ENCODE measurements around the gene NDFIP2. TPM values are rescaled to one million over a fixed set of nuclear protein-coding genes. Genes with fewer than 3 reads are reported as not detected.

Gene NDFIP2
- polyA plus RNA-seq, 1 donor (not counting 4 experiments of a cell fraction or from before 2014, with no cell fraction given): 244 TPM

DNA sequence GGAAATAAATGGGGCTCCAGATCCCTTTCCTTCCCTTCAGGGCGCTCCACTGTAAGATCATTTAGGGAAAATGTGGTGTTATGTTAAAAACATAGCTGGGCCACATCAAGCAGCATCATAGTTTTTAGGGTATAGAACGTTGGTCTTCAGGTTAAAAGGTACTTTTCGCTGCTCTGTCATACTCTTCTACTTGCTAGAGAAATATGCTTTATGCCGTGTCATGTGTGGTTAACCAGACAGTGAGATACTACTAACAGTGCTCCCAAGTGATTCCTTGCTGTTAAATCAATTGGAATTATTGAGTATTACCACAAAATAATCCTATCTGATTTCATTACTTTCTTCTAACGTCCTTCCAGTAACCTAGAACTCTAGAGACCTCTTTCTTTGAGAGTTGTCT is 1.1 kb upstream of the NDFIP2 start:
- H3K79me2 ChIP-seq (ENCODE audit: control insufficient read depth, insufficient read depth, low read length): peaks cover 36% of the 10 kb centered on the region
- dilution Hi-C loops (cut with MboI; ENCODE audit: extremely low pct_ligation_motif_present, low sequenced_read_pairs): no loop called here
- H3K9ac ChIP-seq (ENCODE audit: control insufficient read depth, extremely low read depth, insufficient read depth, low read length): no peak overlapping the region
- no peak for DNase-seq (ENCODE audit: low read depth, low spot score)
- peaks cover 0 to 1% of the 10 kb centered on the region in 2 experiments for H3K36me3 ChIP-seq (ENCODE audit: control insufficient read depth in 2 of 2, extremely low read depth in 1 of 2, insufficient read depth in 2 of 2, low read length in 2 of 2)
- FAIRE-seq: no peak
- peaks cover 24% of the 10 kb centered on the region for H3K4me1 ChIP-seq (ENCODE audit: control insufficient read depth, extremely low read depth, insufficient read depth, low read length)
- H3K4me2 ChIP-seq (ENCODE audit: control insufficient read depth, extremely low read depth, insufficient read depth, low read depth, low read length): no peak overlapping the region
- H3K27ac ChIP-seq (ENCODE audit: control insufficient read depth, insufficient read depth, low read length): no peak overlapping the region
- TF ChIP-seq EZH2 (IDR thresholded peaks at IDR 0.05; ENCODE audit: low read length): no peak
- TF ChIP-seq, protein P1, sequence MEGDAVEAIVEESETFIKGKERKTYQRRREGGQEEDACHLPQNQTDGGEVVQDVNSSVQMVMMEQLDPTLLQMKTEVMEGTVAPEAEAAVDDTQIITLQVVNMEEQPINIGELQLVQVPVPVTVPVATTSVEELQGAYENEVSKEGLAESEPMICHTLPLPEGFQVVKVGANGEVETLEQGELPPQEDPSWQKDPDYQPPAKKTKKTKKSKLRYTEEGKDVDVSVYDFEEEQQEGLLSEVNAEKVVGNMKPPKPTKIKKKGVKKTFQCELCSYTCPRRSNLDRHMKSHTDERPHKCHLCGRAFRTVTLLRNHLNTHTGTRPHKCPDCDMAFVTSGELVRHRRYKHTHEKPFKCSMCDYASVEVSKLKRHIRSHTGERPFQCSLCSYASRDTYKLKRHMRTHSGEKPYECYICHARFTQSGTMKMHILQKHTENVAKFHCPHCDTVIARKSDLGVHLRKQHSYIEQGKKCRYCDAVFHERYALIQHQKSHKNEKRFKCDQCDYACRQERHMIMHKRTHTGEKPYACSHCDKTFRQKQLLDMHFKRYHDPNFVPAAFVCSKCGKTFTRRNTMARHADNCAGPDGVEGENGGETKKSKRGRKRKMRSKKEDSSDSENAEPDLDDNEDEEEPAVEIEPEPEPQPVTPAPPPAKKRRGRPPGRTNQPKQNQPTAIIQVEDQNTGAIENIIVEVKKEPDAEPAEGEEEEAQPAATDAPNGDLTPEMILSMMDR (optimal IDR thresholded peaks at IDR 0.05 in 1 of 3, IDR thresholded peaks at IDR 0.05 in 1 of 3, conservative IDR thresholded peaks at IDR 0.05 in 1 of 3; ENCODE audit: extremely low read depth in 1 of 3, insufficient read depth in 2 of 3, low read length in 3 of 3): no peak
- no peaks in the 10 kb centered on the region for H4K20me1 ChIP-seq (ENCODE audit: control insufficient read depth, extremely low read depth, insufficient read depth, low read length)
- H3K4me3 ChIP-seq (ENCODE audit: control insufficient read depth in 2 of 3, extremely low read depth in 1 of 3, insufficient read depth in 2 of 3, low read depth in 1 of 3, low read length in 3 of 3): no peak overlapping the region
- H3K9me1 ChIP-seq (ENCODE audit: control insufficient read depth, extremely low read depth, insufficient read depth, low read length): no peaks in the 10 kb centered on the region
- H3K27me3 ChIP-seq (ENCODE audit: control insufficient read depth, extremely low read depth, insufficient read depth, low read length): no peaks in the 10 kb centered on the region
- no peak overlapping the region for H2AFZ ChIP-seq (ENCODE audit: control insufficient read depth, low read length)
- no peaks in the 10 kb centered on the region for H3K9me3 ChIP-seq (ENCODE audit: control insufficient read depth, low read depth, low read length)

DNA sequence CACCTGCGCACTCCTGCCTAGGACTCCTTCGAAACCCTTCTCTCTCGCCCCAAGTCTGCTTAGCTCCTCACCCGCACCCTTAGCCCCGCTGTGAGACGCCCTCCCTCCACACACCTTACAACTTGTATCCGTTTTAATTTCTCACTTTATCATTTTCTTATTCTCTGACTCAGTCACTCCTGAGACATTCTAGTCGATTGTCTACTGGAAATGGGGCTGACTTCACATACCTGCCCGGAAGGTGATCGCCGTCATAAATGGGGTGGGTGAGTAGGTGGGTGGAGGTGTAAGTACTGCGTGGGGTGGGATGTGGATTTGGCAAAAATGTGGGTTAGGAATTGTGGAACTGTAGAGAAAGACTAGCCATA is 714 bp downstream of the NDFIP2 start:
- H3K9ac ChIP-seq (ENCODE audit: control insufficient read depth, extremely low read depth, insufficient read depth, low read length): peak overlapping the region; percentile 98
- H3K9me3 ChIP-seq (ENCODE audit: control insufficient read depth, low read depth, low read length): no peaks in the 10 kb centered on the region
- peaks cover 42% of the 10 kb centered on the region for H3K4me1 ChIP-seq (ENCODE audit: control insufficient read depth, extremely low read depth, insufficient read depth, low read length)
- peaks cover 0 to 1% of the 10 kb centered on the region in 2 experiments for H3K36me3 ChIP-seq (ENCODE audit: control insufficient read depth in 2 of 2, extremely low read depth in 1 of 2, insufficient read depth in 2 of 2, low read length in 2 of 2)
- H3K9me1 ChIP-seq (ENCODE audit: control insufficient read depth, extremely low read depth, insufficient read depth, low read length): no peaks in the 10 kb centered on the region
- peak overlapping the region; percentile 81 for H3K4me2 ChIP-seq (ENCODE audit: control insufficient read depth, extremely low read depth, insufficient read depth, low read depth, low read length)
- TF ChIP-seq EZH2 (IDR thresholded peaks at IDR 0.05; ENCODE audit: low read length): no peak
- TF ChIP-seq, protein P1 (optimal IDR thresholded peaks at IDR 0.05 in 1 of 3, IDR thresholded peaks at IDR 0.05 in 1 of 3, conservative IDR thresholded peaks at IDR 0.05 in 1 of 3; ENCODE audit: extremely low read depth in 1 of 3, insufficient read depth in 2 of 3, low read length in 3 of 3): no peak
- H3K79me2 ChIP-seq (ENCODE audit: control insufficient read depth, insufficient read depth, low read length): peaks cover 49% of the 10 kb centered on the region
- no peaks in the 10 kb centered on the region for H4K20me1 ChIP-seq (ENCODE audit: control insufficient read depth, extremely low read depth, insufficient read depth, low read length)
- FAIRE-seq: peak; percentile 51
- dilution Hi-C loops (cut with MboI; ENCODE audit: extremely low pct_ligation_motif_present, low sequenced_read_pairs): no loop called here
- H3K4me3 ChIP-seq (ENCODE audit: control insufficient read depth in 2 of 3, extremely low read depth in 1 of 3, insufficient read depth in 2 of 3, low read depth in 1 of 3, low read length in 3 of 3): peak overlapping the region; percentile 89 to 95 (median 89)
- H3K27ac ChIP-seq (ENCODE audit: control insufficient read depth, insufficient read depth, low read length): peak overlapping the region; percentile 96
- H2AFZ ChIP-seq (ENCODE audit: control insufficient read depth, low read length): peak overlapping the region; percentile 21
- no peaks in the 10 kb centered on the region for H3K27me3 ChIP-seq (ENCODE audit: control insufficient read depth, extremely low read depth, insufficient read depth, low read length)
- no peak for DNase-seq (ENCODE audit: low read depth, low spot score)
